Osteocyte (in vitro differentiated cells): ENCODE data around the gene SRSF6. TPM values are rescaled to one million over a fixed set of nuclear protein-coding genes. Genes with fewer than 3 reads are reported as not detected.
"Not testable (repeated sequence)": the region's sequence is repeated elsewhere in the genome, so short reads cannot be mapped to it uniquely, and the experiment has no call there.

Source experiments
- DNase-seq: peaks from one replicate; pipeline ENCODE4 v3.0.0; 2021; ENCODE audit warnings: mixed read lengths; ENCODE audit not compliant: unreplicated experiment; ENCODE audit errors: extremely low spot score
- H3K27ac Mint-ChIP-seq: one replicate; pipeline ENCODE4 v1.8.0; 2021; ENCODE audit warnings: mild to moderate bottlenecking, mixed read lengths; ENCODE audit not compliant: unreplicated experiment
- H3K27me3 Mint-ChIP-seq: one replicate; pipeline ENCODE4 v1.8.0; 2021; ENCODE audit warnings: mixed read lengths; ENCODE audit not compliant: unreplicated experiment
- H3K36me3 Mint-ChIP-seq: one replicate; pipeline ENCODE4 v1.8.0; 2021; ENCODE audit warnings: mixed read lengths; ENCODE audit not compliant: unreplicated experiment
- H3K4me1 Mint-ChIP-seq: one replicate; pipeline ENCODE4 v1.8.0; 2021; ENCODE audit warnings: mixed read lengths; ENCODE audit not compliant: unreplicated experiment
- H3K4me3 Mint-ChIP-seq: one replicate; pipeline ENCODE4 v1.8.0; 2021; ENCODE audit warnings: mild to moderate bottlenecking, moderate library complexity, mixed read lengths; ENCODE audit not compliant: unreplicated experiment
- H3K9me3 Mint-ChIP-seq: one replicate; pipeline ENCODE4 v1.8.0; 2021; ENCODE audit warnings: mixed read lengths; ENCODE audit not compliant: unreplicated experiment
- CTCF ChIP-seq: fragments of 200-600 bp; sonication (generic); IDR thresholded peaks from 2 replicates; pipeline ENCODE4 v1.5.0; 2021; ENCODE audit warnings: antibody characterized with exemption, mild to moderate bottlenecking, moderate library complexity
- total RNA-seq: library from RNA; stranded (reverse); gene quantifications from 2 replicates; pipeline ENCODE4 v1.2.1, GENCODE V29; 2021

Gene SRSF6
- total RNA-seq, 1 donor from 2014 or later = 200 TPM

GRCh38 chr20:43440531-43440930 lies 17.2 kb upstream of the SRSF6 start:
- Mint-ChIP-seq H3K27me3 (peaks cover 2% of the 10 kb centered on the region), H3K27ac (no peak overlapping the region), H3K4me1 (no peaks in the 10 kb centered on the region), H3K9me3 (no peaks in the 10 kb centered on the region), H3K36me3 (no peaks in the 10 kb centered on the region), H3K4me3 (no peak overlapping the region)
- no peak for DNase-seq
- no peak for TF ChIP-seq CTCF

GRCh38 chr20:43442282-43442880 lies 15.3 kb upstream of the SRSF6 start:
- TF ChIP-seq CTCF = no peak
- no peak overlapping the region for H3K27ac Mint-ChIP-seq

GRCh38 chr20:43444107-43444506 lies 13.6 kb upstream of the SRSF6 start:
- Mint-ChIP-seq H3K36me3 (no peaks in the 10 kb centered on the region), H3K27me3 (peaks cover 6% of the 10 kb centered on the region), H3K4me1 (no peaks in the 10 kb centered on the region), H3K4me3 (no peak overlapping the region), H3K9me3 (no peaks in the 10 kb centered on the region), H3K27ac (no peak overlapping the region)
- DNase-seq = no peak
- TF ChIP-seq CTCF = no peak

More at GRCh38 chr20:43442282-43442880, 15.3 kb upstream of the SRSF6 start:
- Mint-ChIP-seq H3K27me3 (peaks cover 2% of the 10 kb centered on the region), H3K4me1 (no peaks in the 10 kb centered on the region), H3K9me3 (no peaks in the 10 kb centered on the region), H3K36me3 (no peaks in the 10 kb centered on the region), H3K4me3 (no peak overlapping the region)
- no peak for DNase-seq

GRCh38 chr20:43446361-43446879 lies 11.3 kb upstream of the SRSF6 start:
- no peak overlapping the region for H3K4me3 Mint-ChIP-seq
- H3K27ac Mint-ChIP-seq = no peak overlapping the region
- TF ChIP-seq CTCF = no peak

GRCh38 chr20:43448431-43448747 lies 9.3 kb upstream of the SRSF6 start:
- H3K27ac Mint-ChIP-seq, H3K4me1 Mint-ChIP-seq, H3K9me3 Mint-ChIP-seq, H3K4me3 Mint-ChIP-seq, DNase-seq, H3K36me3 Mint-ChIP-seq: not testable (repeated sequence)
- H3K27me3 Mint-ChIP-seq = peaks cover 23% of the 10 kb centered on the region

More at GRCh38 chr20:43446361-43446879, 11.3 kb upstream of the SRSF6 start:
- no peaks in the 10 kb centered on the region for H3K36me3 Mint-ChIP-seq
- H3K9me3 Mint-ChIP-seq = no peaks in the 10 kb centered on the region
- no peak for DNase-seq
- no peaks in the 10 kb centered on the region for H3K4me1 Mint-ChIP-seq
- H3K27me3 Mint-ChIP-seq = peaks cover 20% of the 10 kb centered on the region
